IMR-90 (cell line): ENCODE results near the gene MLX. TPM values are rescaled to one million over a fixed set of nuclear protein-coding genes. Genes with fewer than 3 reads are reported as not detected.
A peak's percentile ranks its signal among the peaks of the same experiment; 100 is the strongest.

Source experiments
- ATAC-seq: fragments of 200-7000 bp; cut with Tn5 transposase; 2 replicates; pipeline ENCODE4 v1.9.1; 2020; ENCODE audit warnings: low read depth, mild to moderate bottlenecking, moderate library complexity
- BruUV-seq: library from RNA; stranded (reverse); fragments of 400-500 nt; replicated peaks from 2 replicates; lab custom pipeline; 2021; lab: Mats Ljungman, UMichigan
- CTCF ChIA-PET: fragments of 300-600 bp; formaldehyde crosslinking; extraction: SDS; loops from one replicate; lab custom pipeline; 2021; ENCODE audit warnings: antibody characterized with exemption; lab: Yijun Ruan, JAX
- POLR2A ChIA-PET: fragments of 300-600 bp; sonication (Branson Sonifier 250); formaldehyde crosslinking; loops from one replicate; lab custom pipeline; 2022; ENCODE audit warnings: antibody characterized with exemption; ENCODE audit not compliant: unreplicated experiment; lab: Charles Lee
- DNase-seq: peaks from one replicate; pipeline ENCODE4 v3.0.0; 2013
- H2AFZ ChIP-seq: replicated peaks from 2 replicates; pipeline ENCODE3; 2013; ENCODE audit warnings: low read length, mild to moderate bottlenecking; ENCODE audit not compliant: poor library complexity
- H2AK5ac ChIP-seq: 2 replicates; pipeline ENCODE4 v1.6.1; 2013; ENCODE audit warnings: low read depth, low read length, inconsistent platforms
- H2AK9ac ChIP-seq: replicated peaks from 2 replicates; pipeline ENCODE3; 2013; ENCODE audit warnings: mild to moderate bottlenecking, low read depth, low read length, moderate library complexity; ENCODE audit not compliant: poor library complexity
- H2BK120ac ChIP-seq: 2 replicates; pipeline ENCODE4 v1.6.1; 2013; ENCODE audit warnings: low read depth, low read length, inconsistent platforms
- H2BK15ac ChIP-seq: 3 replicates; pipeline ENCODE4 v1.6.1; 2013; ENCODE audit warnings: low read depth, low read length, inconsistent platforms
- H2BK20ac ChIP-seq: 2 replicates; pipeline ENCODE4 v1.6.1; 2013; ENCODE audit warnings: low read depth, mild to moderate bottlenecking, inconsistent platforms, low read length, moderate library complexity
- H2BK5ac ChIP-seq: 2 replicates; pipeline ENCODE4 v1.6.1; 2013; ENCODE audit warnings: mild to moderate bottlenecking, low read depth, low read length, inconsistent platforms; ENCODE audit not compliant: poor library complexity, severe bottlenecking
- H3K14ac ChIP-seq: replicated peaks from 2 replicates; pipeline ENCODE4 v1.6.1; 2013; ENCODE audit warnings: low read depth, low read length, inconsistent platforms
- H3K18ac ChIP-seq: 2 replicates; pipeline ENCODE4 v1.6.1; 2013; ENCODE audit warnings: low read depth, low read length, control low read depth
- H3K23ac ChIP-seq: 2 replicates; pipeline ENCODE4 v1.6.1; 2013; ENCODE audit warnings: low read depth, low read length, inconsistent platforms
- H3K27ac ChIP-seq: 2 replicates; pipeline ENCODE4 v1.5.1; 2013; ENCODE audit warnings: mild to moderate bottlenecking, control low read depth, low read length; ENCODE audit not compliant: insufficient read depth
- H3K27me3 ChIP-seq: 2 replicates; pipeline ENCODE4 v1.6.1; 2013; ENCODE audit warnings: low read length; ENCODE audit not compliant: control insufficient read depth, insufficient read depth
- H3K36me3 ChIP-seq: 2 replicates; pipeline ENCODE4 v1.6.1; 2013; ENCODE audit warnings: low read length, mixed read lengths; ENCODE audit not compliant: control insufficient read depth, insufficient read depth
- H3K4ac ChIP-seq: 2 replicates; pipeline ENCODE4 v1.6.1; 2013; ENCODE audit warnings: low read depth, low read length, inconsistent platforms
- H3K4me1 ChIP-seq: 2 replicates; pipeline ENCODE4 v1.6.1; 2013; ENCODE audit warnings: low read length, mixed read lengths; ENCODE audit not compliant: control insufficient read depth, insufficient read depth
- H3K4me2 ChIP-seq: 2 replicates; pipeline ENCODE4 v1.6.1; 2013; ENCODE audit warnings: low read depth, mild to moderate bottlenecking, control low read depth, low read length, moderate library complexity
- H3K4me3 ChIP-seq: 2 replicates; pipeline ENCODE4 v1.5.1; 2013; ENCODE audit warnings: low read depth, mild to moderate bottlenecking, control low read depth, low read length, moderate library complexity; ENCODE audit not compliant: insufficient read depth
- H3K56ac ChIP-seq: 2 replicates; pipeline ENCODE4 v1.6.1; 2013; ENCODE audit warnings: low read length, inconsistent platforms; ENCODE audit not compliant: insufficient read depth; ENCODE audit errors: extremely low read depth
- H3K79me1 ChIP-seq, 2 experiments: 2 replicates each; pipeline ENCODE4 v1.6.1; 2013; ENCODE audit warnings: low read length in 2 of 2, inconsistent platforms in 1 of 2, low read depth in 1 of 2
- H3K9ac ChIP-seq: 2 replicates; pipeline ENCODE4 v1.6.1; 2013; ENCODE audit warnings: low read depth, low read length, control low read depth
- H3K9me1 ChIP-seq: 2 replicates; pipeline ENCODE4 v1.6.1; 2013; ENCODE audit warnings: low read length, inconsistent platforms; ENCODE audit not compliant: insufficient read depth
- H3K9me3 ChIP-seq: 2 replicates; pipeline ENCODE4 v1.6.1; 2013; ENCODE audit warnings: low read length; ENCODE audit not compliant: control insufficient read depth, insufficient read depth
- H4K20me1 ChIP-seq: 2 replicates; pipeline ENCODE4 v1.6.1; 2013; ENCODE audit warnings: low read length, inconsistent platforms; ENCODE audit not compliant: insufficient read depth
- H4K5ac ChIP-seq: 2 replicates; pipeline ENCODE4 v1.6.1; 2013; ENCODE audit warnings: mild to moderate bottlenecking, low read depth, low read length, control low read depth
- H4K8ac ChIP-seq, 2 experiments: 2 replicates each; pipeline ENCODE4 v1.6.1; 2013; ENCODE audit warnings: low read depth in 2 of 2, low read length in 2 of 2, control low read depth in 1 of 2, inconsistent platforms in 1 of 2
- H4K91ac ChIP-seq: 2 replicates; pipeline ENCODE4 v1.6.1; 2013; ENCODE audit warnings: low read depth, low read length, inconsistent platforms; ENCODE audit not compliant: insufficient read depth
- CEBPB ChIP-seq: IDR thresholded peaks from 2 replicates; pipeline ENCODE4 v1.6.1; 2012; ENCODE audit warnings: low read depth, low read length, improper control_type of control experiment
- CHD1 ChIP-seq: IDR thresholded peaks from 2 replicates; pipeline ENCODE4 v1.6.1; 2012; ENCODE audit warnings: low read depth, low read length, improper control_type of control experiment
- MXI1 ChIP-seq: IDR thresholded peaks from 2 replicates; pipeline ENCODE4 v1.6.1; 2012; ENCODE audit warnings: low read depth, mild to moderate bottlenecking, low read length, moderate library complexity, borderline replicate concordance
- POLR2A ChIP-seq: IDR thresholded peaks from 2 replicates; pipeline ENCODE4 v1.6.1; 2012; ENCODE audit warnings: mild to moderate bottlenecking, low read depth, low read length
- RFX5 ChIP-seq: IDR thresholded peaks from 2 replicates; pipeline ENCODE4 v1.8.0; 2012; ENCODE audit warnings: low read depth, mild to moderate bottlenecking, low read length, moderate library complexity
- USF2 ChIP-seq: fragments of 150-350 bp; IDR thresholded peaks from 2 replicates; pipeline ENCODE4 v1.6.1; 2017; ENCODE audit warnings: mild to moderate bottlenecking, antibody characterized with exemption, low read length, low read depth
- WGBS, 2 experiments: methylation state at CpG; one replicate each; pipeline versions ENCODE4 v1.1.5 to v1.1.7; 2013; ENCODE audit warnings: missing lambda C conversion rate in 2 of 2; ENCODE audit not compliant: insufficient read length in 1 of 2; ENCODE audit errors: extremely low coverage in 2 of 2; 5-methylcytosine and 5-hydroxymethylcytosine counted together
- dilution Hi-C: fragments of 300-500 bp; cut with HindIII; formaldehyde crosslinking; loops from one replicate; pipeline ENCODE4 v1.14.3; 2018; ENCODE audit warnings: low sequenced_read_pairs; ENCODE audit not compliant: unreplicated experiment
- in situ Hi-C: fragments of 300-500 bp; cut with MboI; formaldehyde crosslinking; loops from 3 replicates; pipeline ENCODE4 v1.14.3; 2019; ENCODE audit warnings: low sequenced_read_pairs, inconsistent platforms, mixed read lengths
- intact Hi-C: fragments of 100-400 bp; cut with micrococcal nuclease; formaldehyde crosslinking; loops from 2 replicates; pipeline ENCODE4 v1.10.0; 2022
- polyA plus RNA-seq, 3 experiments: library from polyadenylated mRNA; depleted of rRNA; stranded (reverse); fragments of >200 nt; gene quantifications; 2 replicates each; pipeline ENCODE4 v1.2.3, GENCODE V29; 2012; ENCODE audit warnings: low replicate concordance in 1 of 3
- total RNA-seq: library from RNA; depleted of rRNA; stranded (reverse); fragments of >200 nt; gene quantifications from 2 replicates; pipeline ENCODE4 v1.2.3, GENCODE V29; 2012

The MLX gene
- total and polyA plus RNA-seq, 2 of the 4 experiments (the other 2 are of a cell fraction) = 37.8 to 45.6 TPM

GRCh38 chr17:42561897-42562387 is 5.0 kb upstream of the MLX start, which contains the start of gene COASY:
Gene COASY, plus strand, starts transcription at chr17:42562148. Its CDS starts 475 bp downstream, at chr17:42562623.
- Histone ChIP-seq H3K9ac (peak within 1 kb of the TSS; percentile 95), H3K27me3 (no peaks in the 10 kb centered on the region), H3K79me1 (peaks cover 27 to 53% of the 10 kb centered on the region in 2 experiments), H3K4me3 (peak within 1 kb of the TSS; percentile 84), H2AK5ac (peak within 1 kb of the TSS; percentile 97), H3K18ac (peak within 1 kb of the TSS; percentile 80), H3K36me3 (peaks cover 27% of the 10 kb centered on the region), H3K4ac (peak within 1 kb of the TSS; percentile 96), H2AK9ac (peak within 1 kb of the TSS; percentile 100), H3K9me1 (peaks cover 13% of the 10 kb centered on the region), H4K20me1 (no peaks in the 10 kb centered on the region), H3K23ac (peak within 1 kb of the TSS; percentile 80), H3K4me2 (peak within 1 kb of the TSS; percentile 94), H3K27ac (peak within 1 kb of the TSS; percentile 88), H2AFZ (peak within 1 kb of the TSS; percentile 98), H2BK20ac (peak within 1 kb of the TSS; percentile 40; the same call in 1 of the 2 replicates), H3K56ac (peak within 1 kb of the TSS; percentile 90), H2BK120ac (peak within 1 kb of the TSS; percentile 54; the same call in 1 of the 2 replicates), H4K5ac (peak within 1 kb of the TSS; percentile 99), H3K4me1 (peaks cover 17% of the 10 kb centered on the region), H4K91ac (peak within 1 kb of the TSS; percentile 98), H3K14ac (peak within 1 kb of the TSS; percentile 99), H2BK5ac (peak within 1 kb of the TSS; percentile 80), H3K9me3 (no peaks in the 10 kb centered on the region), H4K8ac (peak within 1 kb of the TSS; percentile 100), H2BK15ac (peak within 1 kb of the TSS; percentile 49; the same call in 1 of the 3 replicates)
- intact Hi-C loops = no loop called here
- POLR2A ChIA-PET = no interaction called here
- peak; percentile 90 for ATAC-seq
- TF ChIP-seq POLR2A (peak; percentile 64), MXI1 (peak; percentile 62; the same call in 1 of the 2 replicates), CHD1 (no peak), RFX5 (0 out of 2 replicates have a peak, but pooled peaks have one; percentile 4), CEBPB (peak; percentile 34; the same call in 1 of the 2 replicates), USF2 (0 out of 2 replicates have a peak, but pooled peaks have one; percentile 2)
- CTCF ChIA-PET = no interaction called here
- dilution Hi-C loops = no loop called here
- no TSS peak for BruUV-seq
- WGBS, 2 experiments = 0% methylated on average over 11 of the region's 26 CpGs; no CpG with 5 or more reads in 1 of the 2 experiments
- DNase-seq = peak; percentile 97
- in situ Hi-C loops = no loop called here
